ENCODE measurements around the gene UBAP2L. TPM values are rescaled to one million over a fixed set of nuclear protein-coding genes. Genes with fewer than 3 reads are reported as not detected.

UBAP2L gene
- total RNA-seq, 4 donors from 2014 or later = 69.8 to 124 (median 83.0) TPM

DNA sequence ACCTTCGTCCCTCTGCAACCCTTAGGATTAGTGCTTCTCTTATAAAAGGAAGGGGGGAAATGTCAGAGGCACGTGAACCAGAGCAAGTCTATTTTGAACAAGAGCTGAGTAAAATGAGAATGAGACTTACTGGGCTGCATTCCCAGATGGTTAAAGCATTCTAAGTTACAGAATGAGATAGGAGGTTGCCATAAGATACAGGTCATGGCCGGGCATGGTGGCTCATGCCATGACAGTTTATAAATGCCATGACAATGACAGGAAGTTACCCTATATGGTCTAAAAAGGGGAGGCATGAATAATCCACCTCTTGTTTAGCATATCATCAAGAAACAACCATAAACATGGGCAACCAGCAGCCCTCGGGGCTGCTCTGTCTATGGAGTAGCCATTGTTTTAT lies 97.6 kb downstream of the UBAP2L start:
- Histone ChIP-seq H3K36me3 (no peaks in the 10 kb centered on the region), H3K27ac (no peak overlapping the region), H3K4me3 (no peak overlapping the region), H3K9me3 (no peaks in the 10 kb centered on the region), H3K4me1 (no peaks in the 10 kb centered on the region), H3K27me3 (no peaks in the 10 kb centered on the region)
- TF ChIP-seq POLR2A (IDR thresholded peaks at IDR 0.05) = no peak
- TF ChIP-seq EP300 (IDR thresholded peaks at IDR 0.05) = no peak
- TF ChIP-seq, protein P1, sequence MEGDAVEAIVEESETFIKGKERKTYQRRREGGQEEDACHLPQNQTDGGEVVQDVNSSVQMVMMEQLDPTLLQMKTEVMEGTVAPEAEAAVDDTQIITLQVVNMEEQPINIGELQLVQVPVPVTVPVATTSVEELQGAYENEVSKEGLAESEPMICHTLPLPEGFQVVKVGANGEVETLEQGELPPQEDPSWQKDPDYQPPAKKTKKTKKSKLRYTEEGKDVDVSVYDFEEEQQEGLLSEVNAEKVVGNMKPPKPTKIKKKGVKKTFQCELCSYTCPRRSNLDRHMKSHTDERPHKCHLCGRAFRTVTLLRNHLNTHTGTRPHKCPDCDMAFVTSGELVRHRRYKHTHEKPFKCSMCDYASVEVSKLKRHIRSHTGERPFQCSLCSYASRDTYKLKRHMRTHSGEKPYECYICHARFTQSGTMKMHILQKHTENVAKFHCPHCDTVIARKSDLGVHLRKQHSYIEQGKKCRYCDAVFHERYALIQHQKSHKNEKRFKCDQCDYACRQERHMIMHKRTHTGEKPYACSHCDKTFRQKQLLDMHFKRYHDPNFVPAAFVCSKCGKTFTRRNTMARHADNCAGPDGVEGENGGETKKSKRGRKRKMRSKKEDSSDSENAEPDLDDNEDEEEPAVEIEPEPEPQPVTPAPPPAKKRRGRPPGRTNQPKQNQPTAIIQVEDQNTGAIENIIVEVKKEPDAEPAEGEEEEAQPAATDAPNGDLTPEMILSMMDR (IDR thresholded peaks at IDR 0.05) = no peak
- TF ChIP-seq POLR2AphosphoS5 (IDR thresholded peaks at IDR 0.05) = no peak
- WGBS = 79% methylated on average over 4 of the region's 4 CpGs
- no peak for DNase-seq (ENCODE audit: low spot score in 2 of 2)

Other genes starting within 250 kb of the UBAP2L start
- 100 to 1,000 TPM; 145 to 213 (median 182) TPM for gene JTB, start 243.3 kb upstream of the UBAP2L start, total RNA-seq
- gene RAB13, start 234.6 kb upstream of the UBAP2L start, total RNA-seq = 10 to 100 TPM; 13.5 to 26.3 (median 23.4) TPM
- gene RPS27, start 230.2 kb upstream of the UBAP2L start, total RNA-seq = 1,000 to 10,000 TPM; 1,261 to 3,096 (median 2,718) TPM
- not detected for gene NUP210L, start 65.9 kb upstream of the UBAP2L start, total RNA-seq
- gene TPM3, start 28.9 kb upstream of the UBAP2L start, total RNA-seq = 100 to 1,000 TPM; 156 to 192 (median 181) TPM
- gene CFAP141, start 14.6 kb upstream of the UBAP2L start, total RNA-seq = not detected
- gene HAX1, start 51.7 kb downstream of the UBAP2L start, total RNA-seq = 10 to 100 TPM; 66.0 to 88.3 (median 78.4) TPM
- gene AQP10, start 100.1 kb downstream of the UBAP2L start, total RNA-seq = under 1 TPM in 1 of 4 donors, not detected in 3; 0.26 TPM
- gene ATP8B2, start 104.6 kb downstream of the UBAP2L start, total RNA-seq = 10 to 100 TPM; 14.4 to 34.4 (median 22.0) TPM
- 10 to 100 TPM; 16.1 to 22.9 (median 20.8) TPM for gene IL6R, start 184.4 kb downstream of the UBAP2L start, total RNA-seq